ENCODE data around the gene CACNA1I.

DNA sequence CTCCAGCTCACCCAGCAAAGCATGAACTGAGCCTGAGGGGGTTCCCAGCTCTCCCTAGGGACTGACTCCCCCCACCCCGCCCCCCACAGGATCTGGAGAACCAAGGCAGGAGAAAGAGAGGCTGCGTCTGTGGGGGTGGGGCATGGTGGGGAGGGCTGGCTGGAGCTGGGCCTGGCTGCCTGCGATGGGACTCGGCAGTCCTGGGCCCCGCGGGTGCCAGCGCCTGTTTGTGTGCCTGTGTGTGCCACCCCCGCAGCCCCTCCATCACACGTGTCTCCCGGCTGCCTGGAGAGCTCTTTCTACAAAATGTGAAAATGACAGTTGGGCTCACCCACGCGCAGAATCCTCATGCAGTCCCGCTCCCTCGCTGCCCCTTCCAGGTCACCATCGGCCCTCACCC, 46.8 kb downstream of the CACNA1I start:
- TF ChIP-seq POLR2AphosphoS5 (IDR thresholded peaks at IDR 0.05; ENCODE audit: borderline replicate concordance, low read depth, low read length) = no peak
- no peak for TF ChIP-seq EZH2 (IDR thresholded peaks at IDR 0.05)
- no peak for TF ChIP-seq FOXP2 (optimal IDR thresholded peaks at IDR 0.05; ENCODE audit: control extremely low read depth, extremely low read length, insufficient read depth)

Data from SK-N-MC (cell line).